Nucleus accumbens (tissue), 56 donors: ENCODE measurements around the gene CTRB1.

Experiments used
- DNase-seq, 56 donors: peaks; one replicate each; lab custom pipeline; 2025; lab: John Stamatoyannopoulos, UW

CTRB1 gene

GRCh38 chr16:75224306-75225082 is 5.7 kb downstream of the CTRB1 start:
- no peak for DNase-seq

GRCh38 chr16:75225092-75225491 is 6.3 kb downstream of the CTRB1 start:
- DNase-seq: no peak

GRCh38 chr16:75225678-75226515 is 7.1 kb downstream of the CTRB1 start:
- DNase-seq: no peak

- DNase-seq: no peak
Observed at GRCh38 chr16:75226550-75227360, 8.0 kb downstream of the CTRB1 start.

- DNase-seq: no peak
Observed at GRCh38 chr16:75227361-75228142, 8.8 kb downstream of the CTRB1 start.

- DNase-seq: no peak
Observed at GRCh38 chr16:75228143-75228976, 9.6 kb downstream of the CTRB1 start.

GRCh38 chr16:75229172-75230031 is 10.6 kb downstream of the CTRB1 start:
- no peak for DNase-seq

- DNase-seq: no peak
Observed at GRCh38 chr16:75230471-75231110, 11.8 kb downstream of the CTRB1 start.

- DNase-seq: no peak
Observed at GRCh38 chr16:75231570-75231969, 12.8 kb downstream of the CTRB1 start.

GRCh38 chr16:75233611-75233938 is 14.8 kb downstream of the CTRB1 start:
- DNase-seq: peak in 1 of 56 donors; percentile 62

GRCh38 chr16:75234856-75235696 is 16.3 kb downstream of the CTRB1 start:
- peak in 10 of 56 donors; percentile 19 to 37 (median 28) for DNase-seq

- DNase-seq: no peak
Observed at GRCh38 chr16:75235721-75236193, 17.0 kb downstream of the CTRB1 start.

GRCh38 chr16:75236232-75236631 is 17.4 kb downstream of the CTRB1 start:
- DNase-seq: no peak

- DNase-seq: peak in 1 of 56 donors; percentile 21
Observed at GRCh38 chr16:75236736-75237397, 18.1 kb downstream of the CTRB1 start.

- DNase-seq: peak in 2 of 56 donors; percentile 52 to 55
Observed at GRCh38 chr16:75237398-75238131, 18.8 kb downstream of the CTRB1 start.
